Osteoblast (primary cell): ENCODE measurements around the gene CD6. TPM values are rescaled to one million over a fixed set of nuclear protein-coding genes. Genes with fewer than 3 reads are reported as not detected.

Experiments used
- DNase-seq: peaks from one replicate; pipeline ENCODE4 v3.0.0; 2011; ENCODE audit warnings: low spot score, mixed read lengths; ENCODE audit not compliant: insufficient read length; ENCODE audit errors: missing footprints
- H2AFZ ChIP-seq: 2 replicates; pipeline ENCODE4 v1.6.0; 2011; ENCODE audit warnings: mild to moderate bottlenecking, low read length
- H3K27ac ChIP-seq: 2 replicates; pipeline ENCODE4 v1.5.1; 2011; ENCODE audit warnings: mild to moderate bottlenecking, low read depth, low read length, moderate library complexity
- H3K27me3 ChIP-seq: 2 replicates; pipeline ENCODE4 v1.6.0; 2012; ENCODE audit warnings: mild to moderate bottlenecking, control low read depth, inconsistent platforms, low read length, moderate library complexity; ENCODE audit not compliant: insufficient read depth
- H3K36me3 ChIP-seq: 2 replicates; pipeline ENCODE4 v1.5.1; 2011; ENCODE audit warnings: mild to moderate bottlenecking, low read length, control low read depth, moderate library complexity; ENCODE audit not compliant: insufficient read depth
- H3K4me1 ChIP-seq: 2 replicates; pipeline ENCODE4 v1.5.1; 2011; ENCODE audit warnings: mild to moderate bottlenecking, low read length, control low read depth, moderate library complexity; ENCODE audit not compliant: insufficient read depth
- H3K4me2 ChIP-seq: 2 replicates; pipeline ENCODE4 v1.6.0; 2011; ENCODE audit warnings: mild to moderate bottlenecking, low read length; ENCODE audit not compliant: insufficient read depth
- H3K4me3 ChIP-seq: fragments of 200-600 bp; sonication (generic); 3 replicates; pipeline ENCODE4 v1.5.1; 2012; ENCODE audit warnings: mild to moderate bottlenecking, low read length, inconsistent platforms; ENCODE audit not compliant: insufficient read depth
- H3K79me2 ChIP-seq: 2 replicates; pipeline ENCODE4 v1.6.0; 2012; ENCODE audit warnings: mild to moderate bottlenecking, low read length, control low read depth, inconsistent platforms; ENCODE audit not compliant: insufficient read depth
- H3K9me3 ChIP-seq: 2 replicates; pipeline ENCODE4 v1.5.1; 2011; ENCODE audit warnings: low read depth, low read length, control low read depth
- H4K20me1 ChIP-seq: 2 replicates; pipeline ENCODE4 v1.6.0; 2012; ENCODE audit warnings: mild to moderate bottlenecking, low read length, control low read depth; ENCODE audit not compliant: insufficient read depth
- CTCF ChIP-seq: IDR thresholded peaks from 2 replicates; pipeline ENCODE4 v1.5.1; 2011; ENCODE audit warnings: mild to moderate bottlenecking, low read depth, low read length, moderate library complexity; ENCODE audit errors: extremely low read depth
- total RNA-seq: library from RNA; depleted of rRNA; stranded (reverse); fragments of >200 nt; gene quantifications from 2 replicates; pipeline ENCODE4 v1.2.3, GENCODE V29; 2012

Gene CD6
- not detected in 2 replicates for total RNA-seq

GRCh38 chr11:60971520-60971919 is at the start of gene CD6:
Gene CD6 (plus strand): TSS chr11:60971680. CDS start chr11:60971866, 186 bp downstream.
- TF ChIP-seq CTCF: no peak
- no peaks in the 10 kb centered on the region for H3K9me3 ChIP-seq
- H3K4me2 ChIP-seq: no peak within 1 kb of the TSS
- H3K36me3 ChIP-seq: no peaks in the 10 kb centered on the region
- H4K20me1 ChIP-seq: no peaks in the 10 kb centered on the region
- H3K79me2 ChIP-seq: no peaks in the 10 kb centered on the region
- DNase-seq: no peak
- peaks cover 13% of the 10 kb centered on the region for H3K27me3 ChIP-seq
- H3K4me1 ChIP-seq: no peaks in the 10 kb centered on the region
- H3K27ac ChIP-seq: no peak within 1 kb of the TSS
- no peak within 1 kb of the TSS for H2AFZ ChIP-seq
- H3K4me3 ChIP-seq: no peak within 1 kb of the TSS

- no peak overlapping the region for H2AFZ ChIP-seq
- H3K36me3 ChIP-seq: peaks cover 11% of the 10 kb centered on the region
- H3K9me3 ChIP-seq: no peaks in the 10 kb centered on the region
- no peaks in the 10 kb centered on the region for H4K20me1 ChIP-seq
- no peak overlapping the region for H3K4me3 ChIP-seq
- no peak for TF ChIP-seq CTCF
- H3K4me1 ChIP-seq: peaks cover 21% of the 10 kb centered on the region
- H3K79me2 ChIP-seq: peaks cover 18% of the 10 kb centered on the region
- DNase-seq: peak; percentile 82
- no peak overlapping the region for H3K4me2 ChIP-seq
- H3K27ac ChIP-seq: no peak overlapping the region
- H3K27me3 ChIP-seq: no peaks in the 10 kb centered on the region
These were observed 49.6 kb upstream of the CD6 start for GRCh38 chr11:60921777-60922335.

GRCh38 chr11:60922906-60923305 is 48.6 kb upstream of the CD6 start:
- Histone ChIP-seq H3K79me2 (peaks cover 11% of the 10 kb centered on the region), H3K4me1 (peaks cover 21% of the 10 kb centered on the region), H3K9me3 (no peaks in the 10 kb centered on the region), H3K4me2 (no peak overlapping the region), H3K36me3 (peaks cover 11% of the 10 kb centered on the region), H4K20me1 (no peaks in the 10 kb centered on the region), H3K4me3 (no peak overlapping the region), H3K27ac (no peak overlapping the region), H2AFZ (no peak overlapping the region), H3K27me3 (no peaks in the 10 kb centered on the region)
- no peak for TF ChIP-seq CTCF
- peak; percentile 78 for DNase-seq

GRCh38 chr11:60923326-60923725 is 48.2 kb upstream of the CD6 start:
- Histone ChIP-seq H3K4me1 (peaks cover 21% of the 10 kb centered on the region), H3K27ac (no peak overlapping the region), H3K79me2 (peaks cover 7% of the 10 kb centered on the region), H2AFZ (no peak overlapping the region), H3K9me3 (no peaks in the 10 kb centered on the region), H3K4me3 (no peak overlapping the region), H3K36me3 (peaks cover 11% of the 10 kb centered on the region), H4K20me1 (no peaks in the 10 kb centered on the region), H3K27me3 (no peaks in the 10 kb centered on the region), H3K4me2 (no peak overlapping the region)
- TF ChIP-seq CTCF: no peak
- peak; percentile 63 for DNase-seq
